SK-N-SH treated with all-trans-retinoic acid at 6 μM for 48 hours (cell line): ENCODE data around the gene FOXN3.
A peak's percentile ranks its signal among the peaks of the same experiment; 100 is the strongest.

ENCODE experiments used
- ATAC-seq: fragments of 200-7000 bp; cut with Tn5 transposase; 3 replicates; pipeline ENCODE4 v1.9.1; 2020; ENCODE audit warnings: mild to moderate bottlenecking, moderate library complexity
- CSDC2 ChIP-seq: fragments of 250-450 bp; sonication (Bioruptor Pico); IDR thresholded peaks from 2 replicates; pipeline ENCODE4 v1.5.0; 2020; ENCODE audit warnings: mild to moderate bottlenecking, moderate library complexity
- ESRRG ChIP-seq: fragments of 250-450 bp; sonication (Bioruptor Pico); IDR thresholded peaks from 2 replicates; pipeline ENCODE4 v1.6.1; 2021; ENCODE audit warnings: mild to moderate bottlenecking
- GLIS3 ChIP-seq: fragments of 250-450 bp; sonication (Bioruptor Pico); IDR thresholded peaks from 2 replicates; pipeline ENCODE4 v1.5.0; 2020; ENCODE audit warnings: mild to moderate bottlenecking, moderate library complexity
- ISL1 ChIP-seq: fragments of 250-450 bp; sonication (Bioruptor Pico); IDR thresholded peaks from 2 replicates; pipeline ENCODE4 v2.1.2; 2022; ENCODE audit warnings: mild to moderate bottlenecking, moderate library complexity
- OSR1 ChIP-seq: fragments of 250-450 bp; sonication (Bioruptor Pico); IDR thresholded peaks from 2 replicates; pipeline ENCODE4 v1.8.0; 2022; ENCODE audit warnings: moderate library complexity, mild to moderate bottlenecking, inconsistent platforms
- PPARA ChIP-seq: fragments of 250-450 bp; sonication (Bioruptor Pico); IDR thresholded peaks from 2 replicates; pipeline ENCODE4 v1.5.0; 2020; ENCODE audit warnings: mild to moderate bottlenecking, borderline replicate concordance
- RARB ChIP-seq: fragments of 250-450 bp; sonication (Bioruptor Pico); IDR thresholded peaks from 2 replicates; pipeline ENCODE4 v1.8.0; 2021; ENCODE audit warnings: mild to moderate bottlenecking, moderate library complexity
- TCF4 ChIP-seq: fragments of 250-450 bp; sonication (Bioruptor Pico); IDR thresholded peaks from 2 replicates; pipeline ENCODE4 v1.8.0; 2021; ENCODE audit warnings: mild to moderate bottlenecking, moderate library complexity, borderline replicate concordance
- TOX ChIP-seq: fragments of 250-450 bp; sonication (Bioruptor Pico); IDR thresholded peaks from 2 replicates; pipeline ENCODE4 v1.8.0; 2021; ENCODE audit warnings: mild to moderate bottlenecking, moderate library complexity, borderline replicate concordance
- ZC3H10 ChIP-seq: fragments of 250-450 bp; sonication (Bioruptor Pico); IDR thresholded peaks from 2 replicates; pipeline ENCODE4 v1.5.1; 2021; ENCODE audit warnings: mild to moderate bottlenecking, moderate library complexity
- ZFP3 ChIP-seq: fragments of 250-450 bp; sonication (Bioruptor Pico); IDR thresholded peaks from 2 replicates; pipeline ENCODE4 v1.5.0; 2020; ENCODE audit warnings: mild to moderate bottlenecking, moderate library complexity
- ZNF565 ChIP-seq: fragments of 450-650 bp; formaldehyde crosslinking; conservative IDR thresholded peaks from 2 replicates; pipeline ENCODE4 v1.5.0; 2020; ENCODE audit warnings: low read depth, mild to moderate bottlenecking, moderate library complexity
- ZNF70 ChIP-seq: fragments of 450-650 bp; formaldehyde crosslinking; IDR thresholded peaks from 2 replicates; pipeline ENCODE4 v1.5.0; 2020; ENCODE audit warnings: mild to moderate bottlenecking, moderate library complexity
- ZNF8 ChIP-seq: fragments of 450-650 bp; formaldehyde crosslinking; IDR thresholded peaks from 2 replicates; pipeline ENCODE4 v1.5.0; 2020; ENCODE audit warnings: mild to moderate bottlenecking, moderate library complexity
- TF ChIP-seq, protein P1 (sequence below): fragments of 250-450 bp; sonication (Bioruptor Pico); IDR thresholded peaks from 2 replicates; pipeline ENCODE4 v1.5.1; 2021; ENCODE audit warnings: mild to moderate bottlenecking, moderate library complexity
- TF ChIP-seq, protein P2 (sequence below): fragments of 250-450 bp; sonication (Bioruptor Pico); IDR thresholded peaks from 2 replicates; pipeline ENCODE4 v1.5.0; 2020; ENCODE audit warnings: mild to moderate bottlenecking, moderate library complexity
- TF ChIP-seq, protein P3 (sequence below): fragments of 250-450 bp; sonication (Bioruptor Pico); IDR thresholded peaks from 2 replicates; pipeline ENCODE4 v1.8.0; 2020; ENCODE audit warnings: mild to moderate bottlenecking, moderate library complexity, borderline replicate concordance
- TF ChIP-seq, protein P4 (sequence below): fragments of 250-450 bp; sonication (Bioruptor Pico); IDR thresholded peaks from 2 replicates; pipeline ENCODE4 v1.8.0; 2021; ENCODE audit warnings: low read depth, mild to moderate bottlenecking, moderate library complexity, borderline replicate concordance
- TF ChIP-seq, protein P5 (sequence below): fragments of 250-450 bp; sonication (Bioruptor Pico); IDR thresholded peaks from 2 replicates; pipeline ENCODE4 v1.5.1; 2020; ENCODE audit warnings: low read depth, mild to moderate bottlenecking, moderate library complexity

The FOXN3 gene

DNA sequence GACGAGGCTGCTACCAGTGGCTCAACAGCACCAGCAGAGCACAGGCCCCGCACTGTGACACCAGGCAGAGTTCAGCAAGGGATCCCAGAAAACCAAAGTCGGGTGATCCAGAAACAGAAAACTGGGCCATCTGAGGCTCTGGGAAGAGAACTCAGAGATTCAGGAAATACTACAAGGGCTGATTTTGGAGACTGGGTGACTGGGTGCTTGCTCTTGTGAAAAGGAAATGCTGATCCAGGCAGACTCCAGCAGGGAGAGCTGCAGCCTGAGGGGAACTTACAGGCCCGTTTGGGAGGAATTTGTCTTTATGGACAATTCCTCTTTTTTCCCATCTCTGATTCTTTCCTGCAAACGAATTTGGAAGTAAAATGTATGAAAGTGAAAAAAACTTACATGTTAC, 28.2 kb downstream of the FOXN3 start:
- TF ChIP-seq TCF4 (CRISPR knock-in tag) (no peak), ZNF8 (no peak), GLIS3 (CRISPR knock-in tag) (no peak), RARB (no peak), OSR1 (CRISPR knock-in tag) (no peak)
- TF ChIP-seq, protein P1, sequence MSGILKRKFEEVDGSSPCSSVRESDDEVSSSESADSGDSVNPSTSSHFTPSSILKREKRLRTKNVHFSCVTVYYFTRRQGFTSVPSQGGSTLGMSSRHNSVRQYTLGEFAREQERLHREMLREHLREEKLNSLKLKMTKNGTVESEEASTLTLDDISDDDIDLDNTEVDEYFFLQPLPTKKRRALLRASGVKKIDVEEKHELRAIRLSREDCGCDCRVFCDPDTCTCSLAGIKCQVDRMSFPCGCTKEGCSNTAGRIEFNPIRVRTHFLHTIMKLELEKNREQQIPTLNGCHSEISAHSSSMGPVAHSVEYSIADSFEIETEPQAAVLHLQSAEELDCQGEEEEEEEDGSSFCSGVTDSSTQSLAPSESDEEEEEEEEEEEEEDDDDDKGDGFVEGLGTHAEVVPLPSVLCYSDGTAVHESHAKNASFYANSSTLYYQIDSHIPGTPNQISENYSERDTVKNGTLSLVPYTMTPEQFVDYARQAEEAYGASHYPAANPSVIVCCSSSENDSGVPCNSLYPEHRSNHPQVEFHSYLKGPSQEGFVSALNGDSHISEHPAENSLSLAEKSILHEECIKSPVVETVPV (CRISPR knock-in tag): no peak
- TF ChIP-seq, protein P2, sequence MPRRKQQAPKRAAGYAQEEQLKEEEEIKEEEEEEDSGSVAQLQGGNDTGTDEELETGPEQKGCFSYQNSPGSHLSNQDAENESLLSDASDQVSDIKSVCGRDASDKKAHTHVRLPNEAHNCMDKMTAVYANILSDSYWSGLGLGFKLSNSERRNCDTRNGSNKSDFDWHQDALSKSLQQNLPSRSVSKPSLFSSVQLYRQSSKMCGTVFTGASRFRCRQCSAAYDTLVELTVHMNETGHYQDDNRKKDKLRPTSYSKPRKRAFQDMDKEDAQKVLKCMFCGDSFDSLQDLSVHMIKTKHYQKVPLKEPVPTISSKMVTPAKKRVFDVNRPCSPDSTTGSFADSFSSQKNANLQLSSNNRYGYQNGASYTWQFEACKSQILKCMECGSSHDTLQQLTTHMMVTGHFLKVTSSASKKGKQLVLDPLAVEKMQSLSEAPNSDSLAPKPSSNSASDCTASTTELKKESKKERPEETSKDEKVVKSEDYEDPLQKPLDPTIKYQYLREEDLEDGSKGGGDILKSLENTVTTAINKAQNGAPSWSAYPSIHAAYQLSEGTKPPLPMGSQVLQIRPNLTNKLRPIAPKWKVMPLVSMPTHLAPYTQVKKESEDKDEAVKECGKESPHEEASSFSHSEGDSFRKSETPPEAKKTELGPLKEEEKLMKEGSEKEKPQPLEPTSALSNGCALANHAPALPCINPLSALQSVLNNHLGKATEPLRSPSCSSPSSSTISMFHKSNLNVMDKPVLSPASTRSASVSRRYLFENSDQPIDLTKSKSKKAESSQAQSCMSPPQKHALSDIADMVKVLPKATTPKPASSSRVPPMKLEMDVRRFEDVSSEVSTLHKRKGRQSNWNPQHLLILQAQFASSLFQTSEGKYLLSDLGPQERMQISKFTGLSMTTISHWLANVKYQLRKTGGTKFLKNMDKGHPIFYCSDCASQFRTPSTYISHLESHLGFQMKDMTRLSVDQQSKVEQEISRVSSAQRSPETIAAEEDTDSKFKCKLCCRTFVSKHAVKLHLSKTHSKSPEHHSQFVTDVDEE: no peak

DNA sequence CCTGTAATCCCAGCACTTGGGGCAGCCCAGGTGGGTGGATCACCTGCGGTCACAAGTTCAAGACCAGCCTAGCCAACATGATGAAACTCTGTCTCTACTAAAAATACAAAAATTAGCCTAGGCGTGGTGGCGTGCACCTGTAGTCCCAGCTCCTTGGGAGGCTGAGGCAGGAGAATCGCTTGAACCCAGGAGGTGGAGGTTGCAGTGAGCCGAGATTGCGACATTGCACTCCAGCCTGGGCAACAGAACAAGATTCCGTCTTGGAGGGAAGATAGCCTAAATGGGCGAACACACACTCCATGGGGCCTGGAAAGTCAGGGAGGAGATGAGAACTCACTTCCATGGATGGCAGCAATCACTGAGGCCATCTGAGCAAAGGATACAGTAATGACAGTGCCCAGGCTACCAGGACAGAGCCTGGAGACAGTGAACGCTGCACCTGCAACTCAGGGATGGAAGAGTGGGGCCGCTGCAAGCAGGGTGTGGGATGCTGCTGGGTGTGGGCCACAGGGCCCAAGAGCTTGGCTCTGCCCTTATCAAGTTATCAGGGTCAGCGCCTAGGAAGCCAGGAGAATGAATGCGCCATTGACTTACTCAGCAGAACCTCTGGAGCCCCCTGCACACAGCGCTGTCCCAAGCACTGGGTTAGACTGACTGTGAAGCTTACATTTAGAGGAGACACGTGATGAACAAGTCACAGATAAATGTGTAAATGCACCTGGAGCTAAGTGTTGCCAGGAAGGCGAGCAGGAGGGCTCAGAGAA, 28.9 kb downstream of the FOXN3 start:
- no peak for TF ChIP-seq OSR1 (CRISPR knock-in tag)
- TF ChIP-seq, protein P3, sequence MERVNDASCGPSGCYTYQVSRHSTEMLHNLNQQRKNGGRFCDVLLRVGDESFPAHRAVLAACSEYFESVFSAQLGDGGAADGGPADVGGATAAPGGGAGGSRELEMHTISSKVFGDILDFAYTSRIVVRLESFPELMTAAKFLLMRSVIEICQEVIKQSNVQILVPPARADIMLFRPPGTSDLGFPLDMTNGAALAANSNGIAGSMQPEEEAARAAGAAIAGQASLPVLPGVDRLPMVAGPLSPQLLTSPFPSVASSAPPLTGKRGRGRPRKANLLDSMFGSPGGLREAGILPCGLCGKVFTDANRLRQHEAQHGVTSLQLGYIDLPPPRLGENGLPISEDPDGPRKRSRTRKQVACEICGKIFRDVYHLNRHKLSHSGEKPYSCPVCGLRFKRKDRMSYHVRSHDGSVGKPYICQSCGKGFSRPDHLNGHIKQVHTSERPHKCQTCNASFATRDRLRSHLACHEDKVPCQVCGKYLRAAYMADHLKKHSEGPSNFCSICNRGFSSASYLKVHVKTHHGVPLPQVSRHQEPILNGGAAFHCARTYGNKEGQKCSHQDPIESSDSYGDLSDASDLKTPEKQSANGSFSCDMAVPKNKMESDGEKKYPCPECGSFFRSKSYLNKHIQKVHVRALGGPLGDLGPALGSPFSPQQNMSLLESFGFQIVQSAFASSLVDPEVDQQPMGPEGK (CRISPR knock-in tag): no peak
- TF ChIP-seq ZNF70 (CRISPR knock-in tag): no peak
- TF ChIP-seq, protein P4, sequence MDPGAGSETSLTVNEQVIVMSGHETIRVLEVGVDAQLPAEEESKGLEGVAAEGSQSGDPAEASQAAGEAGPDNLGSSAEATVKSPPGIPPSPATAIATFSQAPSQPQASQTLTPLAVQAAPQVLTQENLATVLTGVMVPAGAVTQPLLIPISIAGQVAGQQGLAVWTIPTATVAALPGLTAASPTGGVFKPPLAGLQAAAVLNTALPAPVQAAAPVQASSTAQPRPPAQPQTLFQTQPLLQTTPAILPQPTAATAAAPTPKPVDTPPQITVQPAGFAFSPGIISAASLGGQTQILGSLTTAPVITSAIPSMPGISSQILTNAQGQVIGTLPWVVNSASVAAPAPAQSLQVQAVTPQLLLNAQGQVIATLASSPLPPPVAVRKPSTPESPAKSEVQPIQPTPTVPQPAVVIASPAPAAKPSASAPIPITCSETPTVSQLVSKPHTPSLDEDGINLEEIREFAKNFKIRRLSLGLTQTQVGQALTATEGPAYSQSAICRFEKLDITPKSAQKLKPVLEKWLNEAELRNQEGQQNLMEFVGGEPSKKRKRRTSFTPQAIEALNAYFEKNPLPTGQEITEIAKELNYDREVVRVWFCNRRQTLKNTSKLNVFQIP: no peak
- no peak for TF ChIP-seq ZFP3 (CRISPR knock-in tag)
- TF ChIP-seq, protein P2: no peak
- no peak for TF ChIP-seq ZNF565
- TF ChIP-seq PPARA (CRISPR knock-in tag): no peak
- TF ChIP-seq ZNF8: no peak
- TF ChIP-seq TCF4 (CRISPR knock-in tag): no peak
- TF ChIP-seq CSDC2 (CRISPR knock-in tag): no peak
- no peak for TF ChIP-seq ISL1
- TF ChIP-seq, protein P1 (CRISPR knock-in tag): no peak
- no peak for TF ChIP-seq ZC3H10 (CRISPR knock-in tag)
- no peak for TF ChIP-seq RARB
- no peak for TF ChIP-seq ESRRG (CRISPR knock-in tag)
- TF ChIP-seq TOX: no peak
- TF ChIP-seq, protein P5, sequence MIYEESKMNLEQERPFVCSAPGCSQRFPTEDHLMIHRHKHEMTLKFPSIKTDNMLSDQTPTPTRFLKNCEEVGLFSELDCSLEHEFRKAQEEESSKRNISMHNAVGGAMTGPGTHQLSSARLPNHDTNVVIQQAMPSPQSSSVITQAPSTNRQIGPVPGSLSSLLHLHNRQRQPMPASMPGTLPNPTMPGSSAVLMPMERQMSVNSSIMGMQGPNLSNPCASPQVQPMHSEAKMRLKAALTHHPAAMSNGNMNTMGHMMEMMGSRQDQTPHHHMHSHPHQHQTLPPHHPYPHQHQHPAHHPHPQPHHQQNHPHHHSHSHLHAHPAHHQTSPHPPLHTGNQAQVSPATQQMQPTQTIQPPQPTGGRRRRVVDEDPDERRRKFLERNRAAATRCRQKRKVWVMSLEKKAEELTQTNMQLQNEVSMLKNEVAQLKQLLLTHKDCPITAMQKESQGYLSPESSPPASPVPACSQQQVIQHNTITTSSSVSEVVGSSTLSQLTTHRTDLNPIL: no peak
- ATAC-seq: no peak

More for the DNA sequence above, 28.2 kb downstream of the FOXN3 start:
- peak; percentile 25; the same call in 1 of the 3 replicates for ATAC-seq
